GM18951 (cell line): ENCODE measurements around the gene TGM1.
A peak's percentile ranks its signal among the peaks of the same experiment; 100 is the strongest.
"Not testable (repeated sequence)": the region's sequence is repeated elsewhere in the genome, so short reads cannot be mapped to it uniquely, and the experiment has no call there.

Experiments
- POLR2A ChIP-seq: IDR thresholded peaks from 4 replicates; pipeline ENCODE4 v1.6.1; 2011; ENCODE audit warnings: mild to moderate bottlenecking; ENCODE audit not compliant: insufficient read length, insufficient read depth; ENCODE audit errors: extremely low read depth
- in situ Hi-C: fragments of 300-500 bp; cut with MboI; formaldehyde crosslinking; loops from one replicate; pipeline ENCODE4 v1.12.0; 2022; ENCODE audit warnings: low sequenced_read_pairs, mixed read lengths, inconsistent platforms; ENCODE audit not compliant: unreplicated experiment

The TGM1 gene

DNA sequence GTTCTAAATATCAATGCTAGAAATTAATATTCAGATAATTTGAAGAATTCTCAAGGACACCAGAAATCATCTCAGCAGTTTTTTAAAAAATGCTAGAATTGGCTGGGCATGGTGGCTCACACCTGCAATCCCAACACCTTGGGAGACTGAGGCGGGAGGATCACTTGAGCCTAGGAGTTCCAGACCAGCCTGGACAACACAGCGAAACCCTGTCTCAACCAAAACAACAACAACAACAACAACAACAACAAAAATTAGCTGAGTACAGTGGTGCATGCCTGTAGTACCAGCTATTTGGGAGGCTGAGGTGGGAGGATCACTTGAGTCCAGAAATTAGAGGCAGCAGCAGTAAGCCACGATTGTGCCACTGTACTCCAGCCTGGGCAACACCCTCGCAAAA, 43.9 kb downstream of the TGM1 start:
- in situ Hi-C loops, result no loop called here

DNA sequence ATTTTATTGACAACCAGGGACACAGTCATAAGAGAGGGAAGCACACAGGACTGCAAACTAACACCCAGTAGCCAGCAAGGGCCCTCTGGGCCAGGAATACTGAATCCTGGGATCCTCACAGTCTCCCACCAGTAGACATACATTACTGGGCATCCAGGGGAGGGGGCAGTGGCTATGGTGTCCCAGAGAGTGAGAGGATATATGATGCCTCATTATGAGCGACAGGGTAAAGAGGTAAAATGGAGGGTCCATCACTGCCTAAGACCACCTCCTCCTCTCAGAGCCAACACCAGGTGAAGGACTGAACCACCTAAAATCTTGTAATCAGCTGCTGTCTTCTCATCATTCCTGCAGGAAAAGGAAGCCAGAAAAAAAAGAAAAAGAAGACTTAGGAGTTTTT, 46.1 kb downstream of the TGM1 start:
- in situ Hi-C loops, result not testable (repeated sequence)

More for the DNA sequence above, 43.9 kb downstream of the TGM1 start:
- TF ChIP-seq POLR2A, result no peak

DNA sequence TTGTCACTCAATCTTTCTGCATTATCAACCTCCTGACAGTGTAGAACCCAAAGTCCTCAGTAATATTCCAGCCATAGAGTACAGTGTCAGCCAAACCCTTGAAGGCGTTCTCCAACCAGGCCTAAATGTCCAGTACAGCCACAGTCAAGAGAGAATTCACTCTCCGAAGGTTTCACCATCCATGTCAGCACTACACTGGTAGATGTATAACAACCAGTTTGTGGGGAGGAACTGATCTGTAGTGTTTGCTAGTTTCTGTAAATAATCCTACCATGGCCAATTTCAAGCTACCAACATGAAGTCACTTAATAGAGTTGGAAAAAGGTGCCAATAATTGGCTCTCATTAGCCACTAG, 46.7 kb downstream of the TGM1 start:
- in situ Hi-C loops, result no loop called here
- no peak for TF ChIP-seq POLR2A

DNA sequence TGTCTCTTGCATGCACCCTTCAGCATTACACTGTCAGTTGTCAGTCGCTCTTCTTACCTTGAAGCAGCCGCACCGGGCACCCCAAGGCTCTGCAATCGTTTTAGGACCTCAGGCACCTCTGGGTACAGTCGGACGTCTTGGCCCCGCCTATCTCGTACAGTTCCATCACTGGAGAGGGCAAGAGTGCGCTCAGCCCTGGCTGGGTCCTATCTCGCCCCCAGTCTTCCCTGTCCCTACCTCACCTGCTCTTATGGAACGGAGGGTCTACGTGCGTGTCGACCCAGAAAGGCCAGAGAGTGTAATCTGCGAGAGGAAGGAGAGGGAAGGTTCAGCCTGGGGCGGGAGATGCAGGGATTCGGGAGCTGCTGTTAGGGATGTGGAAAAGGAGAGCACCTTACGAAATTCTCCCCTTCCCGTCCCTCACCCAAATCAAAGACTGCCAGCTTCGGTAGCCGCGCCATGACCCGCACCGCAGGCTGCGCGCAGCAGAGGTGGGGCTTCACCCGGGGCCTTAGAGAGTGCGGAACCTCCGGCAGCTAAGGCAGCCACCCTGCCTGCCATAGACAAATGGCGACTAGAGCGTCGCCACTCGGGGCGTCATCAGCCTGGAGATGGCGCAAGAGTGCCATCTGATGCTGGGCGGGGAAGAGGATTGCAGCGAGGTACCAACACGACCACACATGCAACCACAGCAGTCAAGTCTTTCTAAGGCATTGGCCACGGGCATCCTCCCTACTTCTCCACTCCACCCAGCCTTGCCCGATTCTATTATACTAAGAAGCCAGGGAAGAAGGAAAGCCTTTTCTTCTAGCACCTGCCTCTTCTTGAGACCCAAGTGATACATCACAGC, 47.3 kb downstream of the TGM1 start, which contains the start of gene MDP1:
MDP1 (minus strand) TSS at position 572 of the 850 bp plus-strand sequence; CDS start at position 461, 111 bp downstream.
- TF ChIP-seq POLR2A, result peak; percentile 85
- in situ Hi-C loops, result no loop called here

DNA sequence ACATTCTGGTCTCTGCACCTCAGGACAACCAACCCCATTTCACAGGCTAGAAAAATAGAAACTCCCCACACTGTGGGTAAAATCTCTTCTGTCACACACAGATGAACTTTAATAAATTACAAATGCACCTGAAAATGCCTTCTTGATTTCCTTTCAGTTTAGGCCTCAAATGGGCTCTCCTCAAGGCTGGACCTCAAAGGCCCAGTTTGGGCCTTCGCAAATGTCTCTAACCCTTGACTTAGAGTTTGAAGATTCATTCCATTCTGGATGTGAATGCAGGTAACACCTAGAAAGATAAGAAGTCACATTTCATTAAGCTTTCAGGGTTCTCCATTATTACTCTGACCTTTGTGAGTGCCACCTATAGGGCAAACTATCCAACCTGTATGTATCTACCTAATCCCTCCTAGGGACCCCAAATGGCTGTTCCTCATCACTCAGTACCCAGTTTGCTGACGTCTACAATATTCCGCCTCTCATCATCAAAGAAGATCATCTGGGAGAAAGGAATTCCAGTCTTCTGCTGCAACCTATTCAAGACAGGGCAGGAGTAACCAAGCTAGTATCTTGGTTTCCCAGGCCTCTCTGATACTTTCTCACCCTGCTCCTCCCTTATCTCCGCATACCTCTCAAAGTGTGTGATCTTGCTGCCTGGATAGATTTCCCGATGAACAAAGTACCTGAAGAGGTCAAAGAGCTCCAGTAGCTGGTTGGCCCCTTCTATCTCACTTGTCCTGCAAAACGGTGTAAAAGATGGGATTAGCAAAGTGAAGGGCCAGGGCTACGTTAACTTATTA, 48.9 kb downstream of the TGM1 start:
- in situ Hi-C loops, result no loop called here
- TF ChIP-seq POLR2A, result no peak

DNA sequence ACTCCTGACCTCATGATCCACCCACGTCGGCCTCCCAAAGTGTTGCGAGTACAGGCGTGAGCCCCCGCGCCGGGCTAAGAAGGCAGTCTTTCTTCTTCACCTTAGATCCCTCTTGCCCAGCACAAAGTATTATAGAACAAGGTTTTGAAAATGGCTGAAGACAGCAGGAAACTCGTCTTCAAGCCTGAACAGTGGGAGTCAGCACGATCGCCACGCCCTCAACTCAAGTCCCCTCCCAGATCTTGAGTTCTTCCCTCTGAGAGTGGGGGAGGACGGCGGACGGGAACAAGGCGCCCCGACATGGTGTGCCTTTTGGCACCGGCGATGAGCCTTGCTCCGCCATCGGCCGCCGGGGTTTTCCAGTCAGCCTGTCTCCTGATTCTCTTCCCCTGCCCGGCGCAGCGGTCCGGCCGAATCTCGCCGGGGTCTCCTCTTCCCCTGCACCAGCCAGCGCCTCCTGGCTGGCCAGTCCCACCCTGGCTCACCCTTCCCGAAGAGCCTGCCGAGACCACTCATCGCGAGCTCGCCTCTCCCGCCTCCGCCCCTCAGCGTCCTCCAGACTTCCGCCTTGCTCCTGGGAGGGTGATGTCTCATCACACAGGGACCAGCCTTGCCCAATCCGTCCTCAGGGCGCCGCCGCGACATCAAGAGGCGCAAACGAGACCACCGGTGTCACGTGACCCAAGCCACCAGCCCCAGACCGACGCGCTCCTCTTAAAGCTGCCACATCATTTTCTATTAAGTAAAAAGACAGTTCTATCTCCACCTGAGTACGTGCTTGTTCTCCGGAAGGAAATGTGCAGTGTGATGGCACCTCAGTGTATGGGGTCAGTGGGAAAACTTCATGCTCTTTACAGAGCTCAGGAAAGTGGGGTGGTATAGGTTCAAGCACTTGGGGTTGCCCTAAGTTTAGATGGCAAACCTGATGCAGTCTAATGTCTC, 49.8 kb downstream of the TGM1 start, which contains the start of gene CHMP4A:
CHMP4A (minus strand) TSS at position 565 of the 942 bp plus-strand sequence; CDS start at position 516, 49 bp downstream.
- in situ Hi-C loops, result no loop called here
- TF ChIP-seq POLR2A, result peak; percentile 92

DNA sequence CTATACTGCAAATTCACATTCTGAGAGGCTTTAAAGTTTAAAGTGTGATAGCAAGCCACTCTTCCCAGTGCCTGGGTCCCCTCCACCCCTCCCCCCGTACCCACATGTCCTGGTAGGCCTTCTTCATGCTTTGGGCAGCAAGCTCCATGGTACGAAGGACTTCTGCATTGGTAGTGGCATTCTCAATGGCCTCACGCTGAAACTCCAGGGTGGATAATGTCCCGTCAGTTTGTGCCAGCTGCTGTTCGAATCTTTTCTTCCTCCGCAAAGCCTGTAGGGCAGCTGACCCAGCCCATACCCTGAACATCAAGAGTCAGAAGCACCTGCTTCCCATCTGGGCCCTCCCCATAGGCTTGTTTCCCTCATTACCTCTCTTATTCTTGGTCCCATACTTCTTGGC, 51.7 kb downstream of the TGM1 start:
- in situ Hi-C loops, result no loop called here

DNA sequence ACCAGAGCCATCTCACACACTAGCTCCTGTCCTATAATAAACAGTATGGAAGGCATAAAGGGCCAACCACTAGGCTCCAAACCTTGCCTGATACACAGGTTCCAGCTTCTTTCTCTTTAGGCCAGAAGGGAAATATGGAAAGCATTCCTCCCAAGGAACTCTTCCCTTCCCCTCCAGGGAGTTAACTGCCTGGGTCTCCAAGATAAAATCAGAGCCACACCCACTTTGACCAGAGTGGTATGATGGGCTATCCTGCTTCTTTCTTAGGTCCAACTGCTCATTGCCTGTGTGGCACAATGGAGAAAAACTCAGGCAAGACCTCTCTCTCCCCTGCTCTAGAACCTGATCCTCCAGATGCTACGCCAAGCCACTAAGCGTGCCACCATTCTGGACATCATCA, 55.4 kb downstream of the TGM1 start:
- TF ChIP-seq POLR2A, result no peak
- in situ Hi-C loops, result no loop called here

More for the DNA sequence above, 51.7 kb downstream of the TGM1 start:
- TF ChIP-seq POLR2A, result no peak

DNA sequence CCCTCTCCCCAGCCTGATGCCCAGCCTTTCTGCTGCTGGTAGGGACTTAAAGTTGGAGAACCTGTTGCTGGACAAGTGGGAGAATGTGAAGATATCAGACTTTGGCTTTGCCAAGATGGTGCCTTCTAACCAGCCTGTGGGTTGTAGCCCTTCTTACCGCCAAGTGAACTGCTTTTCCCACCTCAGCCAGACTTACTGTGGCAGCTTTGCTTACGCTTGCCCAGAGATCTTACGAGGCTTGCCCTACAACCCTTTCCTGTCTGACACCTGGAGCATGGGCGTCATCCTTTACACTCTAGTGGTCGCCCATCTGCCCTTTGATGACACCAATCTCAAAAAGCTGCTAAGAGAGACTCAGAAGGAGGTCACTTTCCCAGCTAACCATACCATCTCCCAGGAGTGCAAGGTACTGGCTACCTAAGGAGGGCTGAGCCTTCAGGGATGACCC, 55.8 kb downstream of the TGM1 start:
- in situ Hi-C loops, result no loop called here
- no peak for TF ChIP-seq POLR2A

DNA sequence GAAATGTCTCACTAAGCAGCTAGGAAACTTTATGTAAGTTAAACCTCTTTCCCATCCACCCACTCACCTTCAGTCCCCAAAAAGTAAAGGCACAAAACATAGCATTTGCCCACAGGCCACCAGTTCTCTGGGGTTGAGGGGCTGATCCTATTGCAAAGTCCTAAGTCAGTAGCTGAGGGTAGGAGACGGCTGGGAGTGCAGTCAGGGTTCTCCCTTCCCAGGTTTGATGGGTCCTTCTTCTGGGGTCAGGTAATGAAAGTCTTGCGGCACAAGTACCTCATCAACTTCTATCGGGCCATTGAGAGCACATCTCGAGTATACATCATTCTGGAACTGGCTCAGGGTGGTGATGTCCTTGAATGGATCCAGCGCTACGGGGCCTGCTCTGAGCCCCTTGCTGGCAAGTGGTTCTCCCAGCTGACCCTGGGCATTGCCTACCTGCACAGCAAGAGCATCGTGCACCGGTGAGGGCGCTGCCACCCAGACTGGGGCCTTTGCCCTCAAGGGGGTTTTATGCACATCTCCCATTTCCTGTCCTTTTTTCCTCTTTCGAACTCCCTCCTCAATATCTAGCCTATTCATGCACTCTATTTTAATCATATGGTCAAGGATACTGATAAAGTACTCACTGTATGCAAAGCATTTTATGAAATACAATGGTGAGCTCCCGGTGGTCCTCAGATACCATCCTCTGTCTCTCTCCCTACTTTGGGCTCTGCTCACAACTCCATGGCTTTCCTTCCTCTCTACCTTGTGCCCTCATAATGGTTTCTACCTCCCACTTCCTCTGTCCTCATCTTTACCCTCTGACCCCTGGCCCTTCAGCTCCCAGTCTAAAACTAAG, 56.5 kb downstream of the TGM1 start:
- TF ChIP-seq POLR2A, result no peak
- in situ Hi-C loops, result no loop called here

DNA sequence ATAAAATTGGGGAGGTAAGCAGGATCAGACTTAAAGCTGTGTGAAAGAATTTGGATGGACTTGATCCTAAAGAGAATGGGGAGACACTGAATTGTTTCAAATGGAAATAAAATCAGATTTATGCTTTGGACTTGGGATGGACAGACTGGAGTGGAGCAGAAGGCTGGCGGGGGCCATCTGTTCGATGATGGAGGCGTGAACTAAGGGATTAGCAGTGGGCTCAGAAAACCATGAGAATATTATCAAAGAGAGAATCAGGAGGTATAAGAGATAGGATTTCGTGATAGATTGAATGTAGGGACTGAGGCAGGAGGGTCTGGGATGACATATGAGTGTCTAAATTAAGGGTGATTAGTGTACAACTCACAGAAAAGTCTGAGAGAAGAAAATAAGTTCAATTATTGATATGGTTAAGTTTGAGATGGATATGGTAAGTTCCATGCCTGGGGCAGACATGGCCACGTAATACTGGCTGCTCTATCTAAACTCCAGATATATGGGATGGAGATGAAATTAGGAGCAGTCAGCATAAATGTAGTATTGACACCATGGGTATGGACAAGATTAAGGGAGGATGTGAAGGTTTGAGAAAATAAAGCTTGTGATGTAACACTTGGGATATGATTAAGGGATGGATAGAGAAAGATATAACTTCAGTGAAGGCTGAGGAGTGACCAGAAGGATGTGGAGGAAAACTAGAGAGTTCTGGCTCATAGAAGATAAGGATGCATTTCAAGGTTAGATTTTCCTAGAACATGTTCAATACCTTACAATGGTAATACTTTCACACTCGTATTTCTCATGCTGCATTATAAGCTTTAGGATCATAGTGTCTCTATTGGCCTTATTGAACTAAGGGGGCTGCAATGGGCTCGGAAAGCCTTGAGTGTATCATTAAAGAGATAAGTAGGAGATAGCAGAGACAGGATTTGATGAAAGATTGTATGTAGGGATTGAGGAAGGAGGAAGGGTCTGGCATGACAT, 58.5 kb downstream of the TGM1 start:
- in situ Hi-C loops, result no loop called here
- no peak for TF ChIP-seq POLR2A

DNA sequence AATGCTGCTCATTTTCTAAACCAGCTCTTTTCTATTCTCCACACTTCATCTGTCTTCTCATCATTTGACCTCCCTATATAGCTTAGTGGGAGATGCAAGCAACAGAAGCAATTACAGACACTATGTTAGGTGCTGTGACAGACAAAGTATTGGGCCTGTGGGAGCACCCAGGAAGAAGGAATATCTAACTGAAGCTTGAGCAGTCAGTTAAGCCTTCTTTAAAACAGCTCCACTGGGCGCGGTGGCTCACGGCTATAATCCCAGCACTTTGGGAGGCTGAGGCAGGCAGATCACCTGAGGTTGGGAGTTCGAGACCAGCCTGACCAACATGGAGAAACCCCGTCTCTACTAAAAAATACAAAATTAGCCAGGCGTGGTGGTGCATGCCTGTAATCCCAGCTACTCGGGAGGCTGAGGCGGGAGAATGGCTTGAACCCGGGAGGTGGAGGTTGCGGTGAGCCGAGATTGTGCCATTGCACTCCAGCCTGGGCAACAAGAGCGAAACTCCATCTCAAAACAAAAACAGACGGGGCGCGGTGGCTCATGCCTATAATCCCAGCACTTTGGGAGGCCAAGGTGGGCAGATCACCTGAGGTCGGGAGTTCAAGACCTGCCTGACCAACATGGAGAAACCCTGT, 59.6 kb downstream of the TGM1 start:
- in situ Hi-C loops, result not testable (repeated sequence)

DNA sequence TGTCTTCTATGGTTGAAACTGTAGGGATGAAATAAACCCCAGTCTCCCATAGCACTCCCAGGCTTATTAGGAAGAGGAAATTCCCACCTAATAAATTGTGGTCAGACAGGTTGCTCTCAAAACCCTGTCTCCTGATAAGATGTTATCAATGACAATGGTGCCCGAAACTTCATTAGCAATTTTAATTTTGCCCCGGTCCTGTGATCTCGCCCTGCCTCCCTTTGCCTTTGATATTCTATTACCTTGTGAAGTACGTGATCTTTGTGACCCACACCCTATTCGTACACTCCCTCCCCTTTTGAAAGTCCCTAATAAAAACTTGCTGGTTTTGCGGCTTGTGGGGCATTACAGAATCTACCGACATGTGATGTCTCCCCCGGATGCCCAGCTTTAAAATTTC, 60.4 kb downstream of the TGM1 start:
- in situ Hi-C loops, result not testable (repeated sequence)
